Measurements from ENCODE around the gene TMCC1. TPM values are rescaled to one million over a fixed set of nuclear protein-coding genes. Genes with fewer than 3 reads are reported as not detected.

Gene TMCC1
- total and polyA plus RNA-seq, 2 donors (not counting 3 experiments of a cell fraction or from before 2014, with no cell fraction given) = 17.4 to 38.4 TPM

DNA sequence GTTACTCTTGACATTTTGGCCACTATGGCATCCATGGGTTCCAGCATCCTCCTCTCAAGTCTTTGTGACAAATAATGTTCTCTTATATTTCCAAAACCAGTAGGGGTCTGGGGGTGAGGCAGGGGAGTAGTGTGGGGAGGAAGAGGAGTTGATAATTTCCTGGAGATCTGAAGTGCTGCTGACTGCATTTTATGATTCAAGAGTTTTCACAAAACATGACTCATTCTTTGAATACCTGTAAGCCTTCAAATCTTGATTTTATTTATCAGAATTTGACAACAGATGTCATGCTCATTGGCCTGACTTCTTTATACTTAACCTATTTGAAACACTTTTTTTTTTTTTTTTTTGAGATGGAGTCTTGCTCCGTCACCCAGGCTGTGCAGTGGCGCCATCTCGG is 188.2 kb downstream of the TMCC1 start:
- BruUV-seq (replicated peaks) = no TSS peak
- FAIRE-seq = no peak

More for the DNA sequence above, 188.2 kb downstream of the TMCC1 start:
- Histone ChIP-seq H4K20me1 (replicated peaks; ENCODE audit: control insufficient read depth, extremely low read depth, insufficient read depth, low read length) (no peaks in the 10 kb centered on the region), H3K4me1 (ENCODE audit: control insufficient read depth, extremely low read depth, insufficient read depth, low read length) (no peaks in the 10 kb centered on the region), H3K9me1 (replicated peaks; ENCODE audit: control insufficient read depth, extremely low read depth, insufficient read depth, low read length) (no peaks in the 10 kb centered on the region), H3K36me3 (ENCODE audit: control insufficient read depth in 2 of 2, extremely low read depth in 1 of 2, insufficient read depth in 2 of 2, low read length in 2 of 2) (no peaks in the 10 kb centered on the region), H3K79me2 (ENCODE audit: control insufficient read depth, insufficient read depth, low read length) (no peaks in the 10 kb centered on the region), H2AFZ (ENCODE audit: low read depth, low read length) (no peak overlapping the region), H3K4me3 (replicated peaks in 1 of 3; ENCODE audit: insufficient read depth in 1 of 3, low read depth in 1 of 3, low read length in 3 of 3) (no peak overlapping the region), H3K9ac (replicated peaks; ENCODE audit: extremely low read depth, insufficient read depth, low read length) (no peak overlapping the region), H3K27me3 (ENCODE audit: control insufficient read depth in 2 of 2, insufficient read depth in 2 of 2, low read length in 2 of 2) (no peaks in the 10 kb centered on the region), H3K9me3 (replicated peaks; ENCODE audit: control insufficient read depth, insufficient read depth, low read length) (no peaks in the 10 kb centered on the region), H3K4me2 (ENCODE audit: insufficient read depth, low read length) (no peak overlapping the region), H3K27ac (ENCODE audit: insufficient read depth, low read depth, low read length) (no peak overlapping the region)
- DNase-seq (ENCODE audit: low read depth, low spot score) = no peak
- dilution Hi-C loops (cut with MboI; ENCODE audit: extremely low pct_ligation_motif_present, low sequenced_read_pairs) = no loop called here
- TF ChIP-seq POLR2AphosphoS5 (IDR thresholded peaks at IDR 0.05; ENCODE audit: insufficient read depth, low read depth, low read length) (no peak), FOS (IDR thresholded peaks at IDR 0.05; ENCODE audit: borderline replicate concordance, insufficient read depth, low read length) (no peak), EZH2 (IDR thresholded peaks at IDR 0.05; ENCODE audit: borderline replicate concordance, low read depth, low read length, severe bottlenecking) (no peak), MYC (IDR thresholded peaks at IDR 0.05; ENCODE audit: low read depth, low read length) (no peak), POLR2A (IDR thresholded peaks at IDR 0.05; ENCODE audit: low read depth, low read length) (no peak), JUN (IDR thresholded peaks at IDR 0.05; ENCODE audit: borderline replicate concordance, insufficient read depth, insufficient read length, low read depth) (no peak), GATA2 (IDR thresholded peaks at IDR 0.05; ENCODE audit: insufficient read depth, insufficient read length, low read depth, low read length) (no peak)
- TF ChIP-seq, protein P1, sequence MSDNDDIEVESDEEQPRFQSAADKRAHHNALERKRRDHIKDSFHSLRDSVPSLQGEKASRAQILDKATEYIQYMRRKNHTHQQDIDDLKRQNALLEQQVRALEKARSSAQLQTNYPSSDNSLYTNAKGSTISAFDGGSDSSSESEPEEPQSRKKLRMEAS (IDR thresholded peaks at IDR 0.05; ENCODE audit: insufficient read depth, insufficient read length) = no peak
- TF ChIP-seq, protein P2, sequence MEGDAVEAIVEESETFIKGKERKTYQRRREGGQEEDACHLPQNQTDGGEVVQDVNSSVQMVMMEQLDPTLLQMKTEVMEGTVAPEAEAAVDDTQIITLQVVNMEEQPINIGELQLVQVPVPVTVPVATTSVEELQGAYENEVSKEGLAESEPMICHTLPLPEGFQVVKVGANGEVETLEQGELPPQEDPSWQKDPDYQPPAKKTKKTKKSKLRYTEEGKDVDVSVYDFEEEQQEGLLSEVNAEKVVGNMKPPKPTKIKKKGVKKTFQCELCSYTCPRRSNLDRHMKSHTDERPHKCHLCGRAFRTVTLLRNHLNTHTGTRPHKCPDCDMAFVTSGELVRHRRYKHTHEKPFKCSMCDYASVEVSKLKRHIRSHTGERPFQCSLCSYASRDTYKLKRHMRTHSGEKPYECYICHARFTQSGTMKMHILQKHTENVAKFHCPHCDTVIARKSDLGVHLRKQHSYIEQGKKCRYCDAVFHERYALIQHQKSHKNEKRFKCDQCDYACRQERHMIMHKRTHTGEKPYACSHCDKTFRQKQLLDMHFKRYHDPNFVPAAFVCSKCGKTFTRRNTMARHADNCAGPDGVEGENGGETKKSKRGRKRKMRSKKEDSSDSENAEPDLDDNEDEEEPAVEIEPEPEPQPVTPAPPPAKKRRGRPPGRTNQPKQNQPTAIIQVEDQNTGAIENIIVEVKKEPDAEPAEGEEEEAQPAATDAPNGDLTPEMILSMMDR (IDR thresholded peaks at IDR 0.05; ENCODE audit: extremely low read depth in 1 of 2, insufficient read depth in 1 of 2, low read depth in 1 of 2, low read length in 2 of 2) = no peak
- ChIA-PET POLR2A (no interaction called here), CTCF (no interaction called here)
- intact Hi-C loops (cut with micrococcal nuclease) = no loop called here
